ENCODE results near the gene PTPN1.
"Not testable (repeated sequence)": the region's sequence is repeated elsewhere in the genome, so short reads cannot be mapped to it uniquely, and the experiment has no call there.

The PTPN1 gene

GRCh38 chr20:50509923-50510705, at the start of gene PTPN1:
Gene PTPN1 (plus strand): TSS chr20:50510383. CDS start chr20:50510528, 145 bp downstream.
- DNase-seq: peak; percentile 95 to 98

GRCh38 chr20:50460608-50461267, 49.4 kb upstream of the PTPN1 start:
- peak; percentile 42 to 54 for DNase-seq

- DNase-seq: no peak
These were observed 48.0 kb upstream of the PTPN1 start for GRCh38 chr20:50462093-50462690.

GRCh38 chr20:50464026-50464724, 46.0 kb upstream of the PTPN1 start:
- DNase-seq: peak; percentile 34 to 48

GRCh38 chr20:50464725-50465650, 45.2 kb upstream of the PTPN1 start:
- no peak for DNase-seq

- no peak for DNase-seq
These were observed 43.0 kb upstream of the PTPN1 start for GRCh38 chr20:50467174-50467573.

GRCh38 chr20:50467718-50468356, 42.3 kb upstream of the PTPN1 start:
- DNase-seq: peak; percentile 35 to 43

GRCh38 chr20:50468378-50468798, 41.8 kb upstream of the PTPN1 start:
- DNase-seq: no peak

- no peak for DNase-seq
These were observed 40.9 kb upstream of the PTPN1 start for GRCh38 chr20:50469176-50469723.

- no peak for DNase-seq
These were observed 40.4 kb upstream of the PTPN1 start for GRCh38 chr20:50469796-50470195.

GRCh38 chr20:50470264-50470858, 39.8 kb upstream of the PTPN1 start:
- DNase-seq: no peak

GRCh38 chr20:50471231-50471630, 39.0 kb upstream of the PTPN1 start:
- no peak for DNase-seq

GRCh38 chr20:50472693-50473664, 37.2 kb upstream of the PTPN1 start:
- no peak for DNase-seq

- DNase-seq: not testable (repeated sequence)
These were observed 35.8 kb upstream of the PTPN1 start for GRCh38 chr20:50474356-50474755.

GRCh38 chr20:50475681-50476292, 34.4 kb upstream of the PTPN1 start:
- DNase-seq: no peak

GRCh38 chr20:50477239-50477872, 32.8 kb upstream of the PTPN1 start:
- DNase-seq: no peak

GRCh38 chr20:50478162-50478990, 31.8 kb upstream of the PTPN1 start:
- DNase-seq: peak; percentile 70 to 75

GRCh38 chr20:50481741-50482140, 28.4 kb upstream of the PTPN1 start:
- no peak for DNase-seq

Measured in SHP77 (cell line).